RWPE1 (cell line): Measurements from ENCODE around the gene S1PR1.
A peak's percentile ranks its signal among the peaks of the same experiment; 100 is the strongest.
"Not testable (repeated sequence)": the region's sequence is repeated elsewhere in the genome, so short reads cannot be mapped to it uniquely, and the experiment has no call there.

Source experiments
- CTCF ChIA-PET: fragments of 350-600 bp; sonication (Branson Sonifier 250); formaldehyde crosslinking; extraction: SDS; loops from one replicate; lab custom pipeline; 2021; lab: Yijun Ruan, JAX
- POLR2A ChIA-PET: fragments of 400-600 bp; formaldehyde crosslinking; extraction: SDS; loops from one replicate; lab custom pipeline; 2020; ENCODE audit warnings: antibody characterized with exemption; ENCODE audit not compliant: low non-redundant PET; lab: Yijun Ruan, JAX
- DNase-seq: peaks from one replicate; pipeline ENCODE4 v3.0.0; 2012; ENCODE audit warnings: low spot score
- H3K27ac ChIP-seq: fragments of 450-650 bp; 2 replicates; pipeline ENCODE4 v1.5.1; 2017
- CTCF ChIP-seq: fragments of 450-650 bp; conservative IDR thresholded peaks from 2 replicates; pipeline ENCODE4 v1.5.1; 2017; ENCODE audit warnings: low read depth, mild to moderate bottlenecking

Gene S1PR1

GRCh38 chr1:101236516-101237228 lies at the start of gene S1PR1:
Gene S1PR1 (plus strand): TSS chr1:101237019. CDS start chr1:101238985, 1,966 bp downstream.
- ChIA-PET POLR2A (no interaction called here), CTCF (interaction anchor here (0.6 to 2.3 kb wide), 4 partner anchors 9 to 252 kb away, joined by 3 to 11 read pairs (median 3); no protein-coding TSS in a partner anchor)
- H3K27ac ChIP-seq, result peak within 1 kb of the TSS; percentile 73
- no peak for TF ChIP-seq CTCF
- peak; percentile 25 for DNase-seq

DNA sequence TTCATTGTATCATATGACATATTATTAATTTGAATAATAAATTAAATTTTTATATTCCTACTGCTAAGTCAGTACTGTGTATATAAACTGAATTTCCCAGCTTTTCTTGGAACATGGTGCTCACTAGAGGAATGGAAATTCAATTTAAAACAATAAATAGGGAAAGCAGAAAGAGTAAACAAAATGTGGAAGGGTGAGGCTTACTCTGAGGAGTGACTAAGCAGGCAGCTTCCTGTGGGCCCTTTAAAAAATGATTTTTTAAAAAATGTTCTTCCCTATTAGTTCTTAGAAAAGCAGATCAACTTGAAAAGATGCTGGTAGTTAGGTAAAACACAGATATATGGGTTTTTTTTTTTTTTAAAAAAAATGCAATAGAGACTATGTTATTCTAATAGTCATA lies 49.5 kb upstream of the S1PR1 start:
- DNase-seq, result peak; percentile 15
- TF ChIP-seq CTCF, result no peak
- H3K27ac ChIP-seq, result no peak overlapping the region
- ChIA-PET POLR2A (no interaction called here), CTCF (no interaction called here)

DNA sequence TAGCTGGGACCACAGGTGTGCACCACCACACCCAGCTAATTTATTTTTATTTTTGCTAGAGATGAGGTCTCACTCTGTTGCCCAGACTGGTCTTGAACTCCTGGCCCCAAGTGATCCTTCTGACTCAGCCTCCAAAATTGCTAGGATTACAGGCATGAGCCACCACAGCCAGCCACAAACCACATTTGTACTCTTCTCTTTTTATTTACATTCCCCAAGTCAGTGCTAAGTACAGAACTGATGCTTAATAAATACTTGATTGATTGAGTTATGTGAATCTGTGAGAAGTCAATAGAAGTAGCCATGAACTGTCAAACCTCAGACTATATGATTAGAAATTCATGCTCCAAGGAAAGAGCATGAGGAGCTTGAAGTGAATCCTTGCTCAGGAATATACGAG lies 48.5 kb upstream of the S1PR1 start:
- no peak for TF ChIP-seq CTCF
- no peak for DNase-seq
- no peak overlapping the region for H3K27ac ChIP-seq
- CTCF ChIA-PET, result no interaction called here
- POLR2A ChIA-PET, result no interaction called here

GRCh38 chr1:101188968-101189367 lies 47.9 kb upstream of the S1PR1 start:
- CTCF ChIA-PET, POLR2A ChIA-PET, H3K27ac ChIP-seq, DNase-seq: not testable (repeated sequence)

GRCh38 chr1:101190441-101190840 lies 46.4 kb upstream of the S1PR1 start:
- no peak overlapping the region for H3K27ac ChIP-seq
- DNase-seq, result no peak
- POLR2A ChIA-PET, result no interaction called here
- no peak for TF ChIP-seq CTCF
- CTCF ChIA-PET, result no interaction called here

DNA sequence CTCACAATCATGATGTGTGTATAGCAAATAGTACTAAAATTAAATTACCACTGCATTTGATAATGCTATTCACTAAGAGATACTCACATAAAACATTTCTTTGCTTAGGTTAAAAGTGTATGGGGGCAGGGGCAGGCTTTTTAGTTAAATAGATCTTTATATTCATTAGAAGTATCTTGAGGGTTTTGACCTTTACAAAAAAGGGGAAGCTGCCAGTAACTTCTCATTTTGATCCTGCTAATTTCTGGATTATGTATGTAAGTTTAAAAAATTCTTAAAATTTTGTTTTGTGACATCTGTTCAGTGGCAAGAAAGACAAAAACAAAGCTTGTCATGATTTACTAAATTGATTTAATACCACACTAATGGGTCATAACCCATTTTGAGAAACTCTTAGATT lies 45.8 kb upstream of the S1PR1 start:
- no peak for TF ChIP-seq CTCF
- ChIA-PET CTCF (no interaction called here), POLR2A (no interaction called here)
- H3K27ac ChIP-seq, result no peak overlapping the region
- no peak for DNase-seq

DNA sequence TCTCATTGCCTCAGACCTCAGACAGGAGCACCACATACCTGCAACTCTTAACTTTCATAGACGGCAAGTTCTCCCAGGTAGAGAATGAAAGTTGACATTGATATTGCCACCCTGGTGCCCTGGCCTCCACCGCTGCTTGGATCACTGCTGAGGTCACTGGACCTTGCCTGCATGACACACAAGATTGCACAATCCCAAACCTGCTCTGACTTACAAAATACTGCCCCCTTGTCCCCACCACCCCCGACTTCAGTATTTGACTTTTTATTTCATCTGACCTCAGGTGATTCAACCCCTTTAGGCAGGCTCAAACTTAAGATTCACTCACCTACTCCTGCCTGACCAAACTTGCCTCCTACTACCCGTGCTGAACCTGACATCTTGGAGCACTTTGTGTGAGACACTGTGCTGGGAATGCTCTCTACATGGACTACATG lies 43.1 kb upstream of the S1PR1 start:
- DNase-seq, result no peak
- ChIA-PET CTCF (interaction anchor here (0.7 kb wide), 2 partner anchors 44 to 251 kb away, joined by 3 to 5 read pairs; no protein-coding TSS in a partner anchor), POLR2A (no interaction called here)
- H3K27ac ChIP-seq, result no peak overlapping the region
- TF ChIP-seq CTCF, result no peak
